Esophagus muscularis mucosa (tissue), 3 donors: ENCODE data around the gene RPS21.

Experiments
- POLR2A ChIP-seq: fragments of 450-650 bp; IDR thresholded peaks from one replicate; pipeline ENCODE4 v1.6.1; 2017; ENCODE audit warnings: antibody characterized with exemption, moderate library complexity, mild to moderate bottlenecking, low read depth
- POLR2AphosphoS5 ChIP-seq, 2 donors: sonication (generic); formaldehyde crosslinking; IDR thresholded peaks; one replicate each; pipeline ENCODE4 v1.6.1; 2017; ENCODE audit warnings: antibody characterized with exemption in 2 of 2
- TF ChIP-seq, protein P1 (sequence below), 3 experiments: fragments of 200-600 bp in 2 of 3; fragments of 450-650 bp in 1 of 3; sonication (generic) in 2 of 3; IDR thresholded peaks; one replicate each; pipeline ENCODE4 v1.5.1; 2017 to 2019; ENCODE audit warnings: antibody characterized with exemption in 3 of 3, mild to moderate bottlenecking in 2 of 3, moderate library complexity in 1 of 3

DNA sequence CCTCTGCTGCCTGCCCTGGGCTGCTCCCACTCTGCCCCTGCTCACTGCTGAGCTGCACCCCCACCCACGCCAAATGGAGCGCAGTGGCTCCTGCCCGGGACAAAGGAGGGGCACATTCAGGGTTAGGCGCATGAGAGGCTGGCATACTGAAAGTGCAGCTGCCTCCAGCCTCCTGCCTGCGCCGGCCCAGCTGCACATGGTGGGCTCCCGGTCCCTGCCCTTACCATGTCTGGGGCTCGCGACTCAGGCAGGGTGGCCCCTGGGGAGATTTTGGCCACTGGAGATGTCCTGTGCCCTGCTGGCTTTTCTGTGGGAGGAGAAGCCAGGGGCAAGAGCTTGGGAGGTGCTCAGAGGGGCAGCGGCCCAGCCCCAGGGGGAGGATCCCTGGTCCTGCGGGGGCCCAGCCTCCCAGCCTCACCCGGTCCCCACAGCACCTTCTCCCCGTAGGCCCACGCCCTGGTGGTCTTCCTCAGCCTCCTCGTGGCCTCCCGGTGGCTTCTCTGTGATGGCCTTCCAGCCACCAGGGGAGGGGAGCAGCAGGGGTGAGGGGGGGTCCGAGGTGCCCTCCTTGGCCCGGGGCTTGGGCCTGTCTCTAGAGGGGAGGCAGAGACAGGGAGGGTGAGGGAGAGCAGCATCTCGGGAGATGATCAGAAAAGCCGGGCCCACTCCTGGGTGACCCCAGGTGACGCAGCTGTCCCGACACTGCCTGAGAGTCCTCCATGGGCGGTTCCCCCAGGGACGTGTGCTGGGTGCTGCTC lies 28.6 kb downstream of the RPS21 start:
- TF ChIP-seq, protein P1, sequence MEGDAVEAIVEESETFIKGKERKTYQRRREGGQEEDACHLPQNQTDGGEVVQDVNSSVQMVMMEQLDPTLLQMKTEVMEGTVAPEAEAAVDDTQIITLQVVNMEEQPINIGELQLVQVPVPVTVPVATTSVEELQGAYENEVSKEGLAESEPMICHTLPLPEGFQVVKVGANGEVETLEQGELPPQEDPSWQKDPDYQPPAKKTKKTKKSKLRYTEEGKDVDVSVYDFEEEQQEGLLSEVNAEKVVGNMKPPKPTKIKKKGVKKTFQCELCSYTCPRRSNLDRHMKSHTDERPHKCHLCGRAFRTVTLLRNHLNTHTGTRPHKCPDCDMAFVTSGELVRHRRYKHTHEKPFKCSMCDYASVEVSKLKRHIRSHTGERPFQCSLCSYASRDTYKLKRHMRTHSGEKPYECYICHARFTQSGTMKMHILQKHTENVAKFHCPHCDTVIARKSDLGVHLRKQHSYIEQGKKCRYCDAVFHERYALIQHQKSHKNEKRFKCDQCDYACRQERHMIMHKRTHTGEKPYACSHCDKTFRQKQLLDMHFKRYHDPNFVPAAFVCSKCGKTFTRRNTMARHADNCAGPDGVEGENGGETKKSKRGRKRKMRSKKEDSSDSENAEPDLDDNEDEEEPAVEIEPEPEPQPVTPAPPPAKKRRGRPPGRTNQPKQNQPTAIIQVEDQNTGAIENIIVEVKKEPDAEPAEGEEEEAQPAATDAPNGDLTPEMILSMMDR (IDR thresholded peaks at IDR 0.05) = no peak
- TF ChIP-seq POLR2A (no peak), POLR2AphosphoS5 (IDR thresholded peaks at IDR 0.05) (no peak)
